ENCODE data around the gene DPY19L2.

The DPY19L2 gene

DNA sequence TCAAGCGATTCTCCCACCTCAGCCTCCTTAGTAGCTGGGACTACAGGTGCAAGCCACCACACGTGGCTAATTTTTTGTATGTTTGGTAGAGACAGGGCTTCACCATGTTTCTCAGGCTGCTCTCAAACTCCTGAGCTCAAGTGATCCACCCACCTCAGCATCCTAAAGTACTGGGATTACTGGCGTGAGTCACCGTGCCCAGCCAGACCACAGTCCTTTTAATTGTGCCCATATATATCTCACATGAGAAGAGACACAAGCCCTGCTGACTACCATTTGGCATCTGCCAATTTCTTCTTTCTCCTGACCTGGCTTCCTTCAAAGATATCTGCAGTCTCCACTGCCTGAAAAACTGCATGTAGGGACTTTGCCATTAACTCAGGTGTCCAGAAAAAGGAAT is 142.5 kb downstream of the DPY19L2 start:
- no peak for TF ChIP-seq CTCF (IDR thresholded peaks at IDR 0.05; ENCODE audit: low read depth, low read length)

DNA sequence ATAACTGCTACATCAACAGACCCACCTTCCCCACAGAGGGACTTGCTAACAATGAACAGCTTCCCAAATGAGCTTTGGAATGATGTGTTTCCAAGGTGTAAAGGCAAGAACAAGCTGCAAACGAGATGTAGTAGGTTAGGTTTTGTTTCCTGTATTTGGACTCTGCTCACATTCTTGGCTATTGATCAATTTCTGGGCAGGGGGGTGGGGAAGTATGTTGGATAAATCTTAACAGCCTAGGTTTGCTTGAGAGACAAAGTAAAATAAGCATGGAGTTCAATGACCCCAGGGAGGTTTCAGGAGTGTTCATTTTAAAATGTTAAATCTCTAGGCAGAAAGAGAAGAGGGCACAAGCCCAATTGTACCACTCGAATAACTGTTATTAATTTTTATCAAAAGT is 146.6 kb downstream of the DPY19L2 start:
- Histone ChIP-seq H3K27me3 (no peaks in the 10 kb centered on the region), H3K4me3 (ENCODE audit: low read depth, low read length) (no peak overlapping the region), H3K36me3 (no peaks in the 10 kb centered on the region), H3K4me1 (no peaks in the 10 kb centered on the region), H3K9me3 (no peaks in the 10 kb centered on the region)
- TF ChIP-seq CTCF (IDR thresholded peaks at IDR 0.05; ENCODE audit: low read depth, low read length): no peak
- DNase-seq: no peak

More for the DNA sequence above, 142.5 kb downstream of the DPY19L2 start:
- no peaks in the 10 kb centered on the region for H3K36me3 ChIP-seq
- no peaks in the 10 kb centered on the region for H3K9me3 ChIP-seq
- no peaks in the 10 kb centered on the region for H3K4me1 ChIP-seq
- no peaks in the 10 kb centered on the region for H3K27me3 ChIP-seq
- no peak for DNase-seq
- no peak overlapping the region for H3K4me3 ChIP-seq (ENCODE audit: low read depth, low read length)

Data from BE2C (cell line).